Smooth muscle cell of the umbilical artery (primary cell): ENCODE measurements around the gene CYP51A1. TPM values are rescaled to one million over a fixed set of nuclear protein-coding genes. Genes with fewer than 3 reads are reported as not detected.

Source experiments
- total RNA-seq: library from RNA; depleted of rRNA; stranded (reverse); fragments of >200 nt; gene quantifications from 2 replicates; pipeline ENCODE4 v1.2.3, GENCODE V29; 2014

CYP51A1 gene
- total RNA-seq, result 222 and 275 TPM in 2 replicates

DNA sequence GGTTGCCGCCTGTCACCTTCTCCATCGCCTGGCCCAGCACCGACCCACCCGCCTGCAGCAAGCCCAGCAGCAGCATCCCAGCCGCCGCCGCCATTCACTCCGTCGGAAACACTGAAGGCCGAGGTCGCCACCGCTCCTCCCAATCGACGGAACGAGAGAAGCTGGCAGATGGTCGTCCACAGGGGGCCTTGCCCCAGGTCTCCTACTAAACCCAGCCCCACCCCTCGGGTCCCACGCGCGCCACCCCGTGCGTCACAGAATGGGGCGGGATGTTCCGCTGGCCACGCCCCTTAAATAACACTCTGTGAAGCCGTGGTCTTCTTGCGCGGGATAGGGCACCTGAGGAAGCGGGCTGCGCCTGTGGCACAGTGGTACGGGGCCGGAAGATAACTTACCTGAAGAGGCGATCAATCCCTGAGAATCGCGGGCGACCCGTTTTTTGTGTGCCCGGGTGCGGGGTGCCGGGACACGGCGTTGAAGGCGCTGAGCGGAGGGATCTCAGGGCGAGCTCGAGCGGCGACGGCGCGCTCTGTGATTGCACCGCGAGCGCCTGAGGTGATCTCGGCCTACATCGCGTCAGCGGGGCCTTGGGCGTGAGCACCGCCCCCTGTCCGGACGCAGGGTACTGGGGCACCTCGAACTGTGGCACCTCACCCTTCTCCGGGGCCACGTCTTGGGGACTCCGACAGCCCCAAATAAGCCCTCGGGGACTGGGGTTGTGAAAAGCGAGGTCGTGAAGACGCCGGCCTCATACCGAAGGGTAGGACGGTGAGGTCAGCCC, at the start of gene CYP51A1:
CYP51A1 (minus strand) TSS at position 207 of the 781 bp plus-strand sequence; CDS start at position 94, 113 bp downstream.

GRCh38 chr7:92178928-92179924, 44.9 kb upstream of the CYP51A1 start, which contains the start of gene LRRD1:
Gene LRRD1, minus strand, starts transcription at chr7:92179142. Its CDS starts 13,940 bp downstream, at chr7:92165202.

Other genes starting within 250 kb of the CYP51A1 start
- gene AKAP9, start 193.6 kb downstream of the CYP51A1 start, total RNA-seq, result 56.7 and 69.9 TPM in 2 replicates
- gene LRRD1, start 44.7 kb upstream of the CYP51A1 start, total RNA-seq, result 0.28 and 0.30 TPM in 2 replicates
- 48.4 and 52.3 TPM in 2 replicates for gene KRIT1, start 111.4 kb upstream of the CYP51A1 start, total RNA-seq
- 60.6 and 65.1 TPM in 2 replicates for gene ANKIB1, start 111.5 kb upstream of the CYP51A1 start, total RNA-seq